Right hindlimb (tissue), 1 donor: Measurements from ENCODE around the gene GOLGA2.

Experiments used
- DNase-seq: peaks from one replicate; pipeline ENCODE4 v3.0.0-alpha.2; 2018

The GOLGA2 gene

GRCh38 chr9:128257086-128257825 lies 18.6 kb downstream of the GOLGA2 start:
- DNase-seq: no peak

- DNase-seq: peak; percentile 77
Measured at GRCh38 chr9:128254855-128255759, 20.7 kb downstream of the GOLGA2 start.

GRCh38 chr9:128254362-128254761 lies 21.4 kb downstream of the GOLGA2 start:
- DNase-seq: no peak

DNA sequence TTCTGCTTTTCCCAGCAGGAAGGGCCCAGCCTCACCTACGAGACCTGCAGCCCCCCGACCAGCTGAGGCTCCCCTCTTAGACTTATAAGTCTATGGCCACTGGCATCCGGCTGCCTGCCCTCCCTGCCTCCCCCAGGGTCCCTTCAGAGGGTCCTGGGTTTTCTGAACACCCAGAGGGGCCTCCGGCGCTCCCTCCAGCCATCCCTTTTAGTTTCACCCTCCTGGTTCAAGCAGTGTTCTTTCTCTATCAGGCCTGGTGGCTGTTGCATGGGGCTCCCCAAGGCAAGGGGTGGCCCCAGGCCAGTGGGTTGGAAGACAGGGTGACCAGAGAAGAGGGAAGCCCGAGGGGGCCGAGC lies 21.8 kb downstream of the GOLGA2 start:
- no peak for DNase-seq

- no peak for DNase-seq
Measured at GRCh38 chr9:128253140-128253990, 22.4 kb downstream of the GOLGA2 start.

DNA sequence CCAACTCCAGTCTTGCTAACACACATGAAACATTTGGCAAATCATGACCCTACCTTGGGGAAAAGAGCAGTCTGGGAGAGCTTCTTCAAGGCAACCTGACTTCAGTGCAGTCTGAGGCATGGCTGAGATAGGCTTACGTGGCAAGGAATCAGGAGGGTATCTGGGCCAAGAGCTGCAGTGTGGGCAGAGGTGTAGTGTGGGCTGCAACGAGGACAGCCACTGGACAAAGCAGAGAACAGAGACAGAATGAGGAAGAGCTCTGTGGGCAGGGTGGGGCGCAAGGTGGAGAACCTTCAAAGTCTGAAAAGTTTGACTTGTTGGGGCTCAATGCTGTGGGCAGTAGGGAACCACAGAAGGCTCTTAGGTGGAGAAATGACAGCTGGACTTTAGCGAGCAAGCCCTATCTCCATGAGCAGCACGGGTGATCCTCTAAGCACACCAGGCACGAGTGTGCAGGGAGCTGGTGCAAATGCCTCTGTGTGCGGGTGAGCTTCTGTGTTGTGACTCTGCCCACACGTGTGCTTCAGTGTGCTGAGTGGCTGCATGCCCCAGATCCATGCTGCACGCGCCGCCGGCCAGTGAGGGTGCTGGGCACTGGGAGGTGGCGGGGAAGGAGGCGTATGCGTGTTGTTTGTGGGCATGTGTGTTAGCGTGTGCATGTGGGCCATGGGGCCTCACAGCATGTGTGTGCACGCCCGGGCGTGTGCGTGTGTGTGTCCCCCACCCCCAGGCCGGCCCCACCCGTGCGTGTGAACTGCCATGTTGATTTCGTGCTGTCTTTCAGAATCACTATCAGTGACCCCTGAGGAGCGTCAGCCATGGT lies 23.3 kb downstream of the GOLGA2 start:
- no peak for DNase-seq

GRCh38 chr9:128251732-128252100 lies 24.1 kb downstream of the GOLGA2 start:
- no peak for DNase-seq

DNA sequence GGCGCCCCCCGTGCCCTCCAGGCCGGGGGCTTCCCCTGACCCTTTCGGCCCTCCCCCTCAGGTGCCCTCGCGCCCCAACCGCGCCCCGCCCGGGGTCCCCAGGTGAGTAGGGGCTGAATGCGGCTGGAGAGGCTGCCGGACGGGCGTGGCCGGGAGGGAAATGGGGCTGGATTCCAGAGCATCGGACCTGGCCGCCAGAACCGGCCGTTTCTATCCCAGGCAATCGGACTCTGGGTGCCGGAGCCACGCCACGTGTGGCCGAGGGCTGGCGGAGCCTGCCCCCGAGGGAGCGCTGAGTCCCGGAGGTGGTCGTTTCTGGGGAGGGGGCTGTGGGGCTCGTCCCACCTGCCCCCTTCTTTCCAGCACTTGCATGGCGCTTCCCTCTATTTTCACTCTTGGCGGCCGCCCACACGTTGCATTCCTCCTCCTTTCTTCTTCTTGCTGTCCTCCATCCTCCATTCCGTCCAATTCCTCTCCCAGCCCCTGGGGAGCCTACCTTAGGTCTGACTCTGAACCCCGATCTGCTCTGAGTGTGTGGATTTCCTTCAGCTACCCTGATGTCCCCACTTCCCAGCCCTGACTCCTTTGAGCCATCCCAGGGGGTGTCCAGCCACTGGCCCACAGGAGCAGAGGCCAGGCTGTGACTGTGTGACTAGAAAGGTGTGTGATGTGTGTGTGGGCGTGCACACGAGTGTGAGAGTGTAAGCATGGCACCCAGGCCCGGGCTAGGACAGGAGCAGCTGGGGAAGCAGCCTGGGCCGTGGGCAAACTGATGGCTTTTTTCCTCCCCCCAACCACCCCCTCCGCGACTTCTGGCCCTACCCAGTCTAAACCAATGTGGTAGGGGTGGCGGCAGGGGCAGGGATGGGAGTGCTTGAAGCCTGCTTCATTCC lies 24.7 kb downstream of the GOLGA2 start:
- DNase-seq: peak; percentile 35

DNA sequence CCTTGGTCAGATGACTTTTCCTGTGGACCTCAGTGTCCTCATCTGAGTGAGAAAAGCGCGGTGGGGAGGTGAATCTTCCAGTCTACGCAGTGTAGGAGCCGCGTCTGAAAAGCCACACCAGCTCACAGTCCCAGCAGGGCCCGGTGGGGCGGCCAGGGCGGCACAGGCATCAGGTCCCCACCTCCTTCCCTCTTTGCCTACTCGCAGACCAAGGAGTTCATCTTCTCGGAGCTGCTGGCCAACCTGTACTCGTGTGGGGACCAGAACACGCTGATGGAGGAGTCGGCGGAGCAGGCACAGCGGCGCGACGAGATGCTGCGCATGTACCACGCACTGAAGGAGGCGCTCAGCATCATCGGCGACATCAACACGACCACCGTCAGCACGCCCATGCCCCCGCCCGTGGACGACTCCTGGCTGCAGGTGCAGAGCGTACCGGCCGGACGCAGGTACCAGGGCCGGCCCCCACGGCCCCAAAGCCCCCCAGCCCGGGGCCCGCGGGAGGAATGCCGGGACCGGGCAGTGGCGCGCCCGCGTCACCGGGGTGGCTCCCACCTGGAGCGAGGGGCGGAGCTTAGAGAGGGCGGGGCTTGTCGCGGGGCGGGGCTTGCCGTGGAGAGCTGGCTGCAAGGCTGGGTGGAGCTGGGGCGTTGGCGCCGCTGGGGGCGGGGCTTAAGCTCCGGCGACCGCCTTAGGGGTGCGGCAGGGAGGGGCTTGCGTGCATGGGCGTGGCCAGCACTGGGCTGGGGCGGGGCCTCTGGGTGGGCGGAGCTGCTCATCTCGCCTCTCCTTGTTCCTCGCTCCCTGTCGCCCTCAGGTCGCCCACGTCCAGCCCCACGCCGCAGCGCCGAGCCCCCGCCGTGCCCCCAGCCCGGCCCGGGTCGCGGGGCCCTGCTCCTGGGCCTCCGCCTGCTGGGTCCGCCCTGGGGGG lies 25.6 kb downstream of the GOLGA2 start:
- peak; percentile 85 for DNase-seq

GRCh38 chr9:128249558-128249907 lies 26.3 kb downstream of the GOLGA2 start:
- no peak for DNase-seq

DNA sequence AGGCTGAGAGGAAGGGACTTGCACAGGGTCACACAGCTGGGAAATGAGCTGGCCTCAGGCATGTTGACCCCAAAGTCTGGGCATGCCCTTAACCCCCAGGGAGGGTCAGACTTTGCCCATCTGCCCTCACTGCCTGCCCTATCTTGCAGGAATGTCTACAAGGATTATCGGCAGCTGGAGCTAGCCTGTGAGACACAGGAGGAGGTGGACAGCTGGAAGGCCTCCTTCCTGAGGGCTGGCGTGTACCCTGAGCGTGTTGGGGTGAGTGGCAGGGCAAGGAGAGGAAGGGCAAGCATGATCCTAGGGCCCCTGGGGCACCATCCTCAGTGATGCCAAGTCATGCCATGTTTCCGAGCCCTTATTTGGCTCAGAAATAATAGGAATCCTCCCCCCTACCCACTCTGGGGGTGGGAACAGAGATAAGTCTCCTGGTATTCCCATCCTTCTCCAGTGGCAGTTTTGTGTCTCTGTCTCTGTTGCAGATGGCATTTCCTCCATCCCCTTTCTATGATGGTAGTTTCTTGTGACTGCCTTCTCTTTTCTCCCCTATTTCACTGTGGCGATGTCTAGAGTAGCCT lies 28.5 kb downstream of the GOLGA2 start:
- DNase-seq: peak; percentile 42

DNA sequence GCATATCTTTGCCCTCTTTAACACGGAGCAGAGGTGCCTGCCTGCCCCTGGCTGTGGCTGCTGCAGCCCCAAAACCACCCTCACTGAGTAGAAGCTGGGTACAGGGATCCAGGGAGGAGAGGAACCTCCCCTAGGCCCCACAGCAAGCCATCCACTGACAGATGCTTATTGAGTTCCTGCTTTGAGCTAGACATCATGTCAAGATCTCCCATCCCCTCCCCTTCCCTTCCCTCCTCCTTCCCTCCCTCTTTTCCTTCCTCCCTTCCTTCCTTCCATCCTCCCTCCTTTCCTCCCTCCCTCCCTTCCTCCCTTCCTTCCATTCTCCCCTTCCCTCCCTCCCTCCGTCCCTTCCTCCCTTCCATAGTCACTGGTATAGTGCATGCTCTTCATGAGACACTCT lies 29.3 kb downstream of the GOLGA2 start:
- no peak for DNase-seq

- peak; percentile 92 for DNase-seq
Measured at GRCh38 chr9:128245421-128246151, 30.2 kb downstream of the GOLGA2 start.

DNA sequence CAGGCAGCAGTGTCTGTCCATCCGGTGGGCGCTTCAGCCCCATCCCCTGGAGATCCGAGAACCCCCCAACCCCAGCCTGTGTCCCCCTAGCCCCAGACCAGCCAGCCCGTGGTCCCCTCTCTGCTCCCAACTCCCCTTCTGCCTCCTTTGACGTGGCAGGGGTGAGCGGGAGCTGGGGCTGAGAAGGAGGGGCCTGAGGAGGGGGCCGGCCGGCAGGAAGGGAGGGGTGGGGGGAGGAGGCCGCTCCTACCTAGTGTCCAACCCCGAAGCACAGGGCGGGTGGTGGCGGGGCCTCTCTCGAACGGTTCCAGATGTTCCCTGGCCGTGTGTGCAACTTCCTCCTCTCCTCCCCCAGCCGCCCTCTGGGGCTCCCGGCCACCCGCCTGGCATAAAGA lies 31.0 kb downstream of the GOLGA2 start:
- DNase-seq: peak; percentile 98

DNA sequence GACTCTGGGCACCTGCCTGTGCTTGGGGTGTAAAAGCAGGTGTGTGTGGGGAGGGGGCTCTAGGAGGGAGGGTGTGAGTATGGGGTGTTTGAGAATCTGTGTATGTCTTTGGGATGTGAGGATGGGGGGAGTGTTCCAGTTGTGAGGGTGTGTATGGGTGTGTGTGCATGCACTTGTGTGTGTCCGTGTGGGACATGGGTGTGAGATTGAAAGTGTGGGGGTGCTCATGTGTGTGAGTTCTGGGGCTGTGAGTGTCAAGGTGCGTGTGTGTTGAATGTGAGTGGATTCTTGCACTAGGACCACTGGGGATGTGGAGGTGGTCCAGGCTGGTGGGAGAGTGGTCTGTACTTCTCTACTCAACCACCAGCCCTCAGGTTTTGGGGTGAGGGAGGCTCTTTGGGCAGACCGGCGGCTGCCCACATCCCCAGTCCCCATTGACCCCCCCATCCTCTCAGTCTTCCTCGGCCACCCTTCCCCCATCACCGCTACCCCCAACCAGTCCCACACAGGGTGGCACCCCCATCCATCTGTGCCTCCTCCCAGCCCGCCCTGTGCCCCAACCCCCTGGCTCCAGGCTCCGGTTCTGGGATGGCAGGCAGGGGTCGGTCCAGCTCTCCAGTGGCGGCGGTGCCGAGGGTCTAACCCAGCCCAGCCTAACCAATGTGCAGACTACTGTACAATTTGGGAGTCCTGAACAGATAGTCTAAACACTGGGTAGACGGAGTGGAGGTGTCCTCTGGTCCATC lies 31.5 kb downstream of the GOLGA2 start:
- DNase-seq: no peak

DNA sequence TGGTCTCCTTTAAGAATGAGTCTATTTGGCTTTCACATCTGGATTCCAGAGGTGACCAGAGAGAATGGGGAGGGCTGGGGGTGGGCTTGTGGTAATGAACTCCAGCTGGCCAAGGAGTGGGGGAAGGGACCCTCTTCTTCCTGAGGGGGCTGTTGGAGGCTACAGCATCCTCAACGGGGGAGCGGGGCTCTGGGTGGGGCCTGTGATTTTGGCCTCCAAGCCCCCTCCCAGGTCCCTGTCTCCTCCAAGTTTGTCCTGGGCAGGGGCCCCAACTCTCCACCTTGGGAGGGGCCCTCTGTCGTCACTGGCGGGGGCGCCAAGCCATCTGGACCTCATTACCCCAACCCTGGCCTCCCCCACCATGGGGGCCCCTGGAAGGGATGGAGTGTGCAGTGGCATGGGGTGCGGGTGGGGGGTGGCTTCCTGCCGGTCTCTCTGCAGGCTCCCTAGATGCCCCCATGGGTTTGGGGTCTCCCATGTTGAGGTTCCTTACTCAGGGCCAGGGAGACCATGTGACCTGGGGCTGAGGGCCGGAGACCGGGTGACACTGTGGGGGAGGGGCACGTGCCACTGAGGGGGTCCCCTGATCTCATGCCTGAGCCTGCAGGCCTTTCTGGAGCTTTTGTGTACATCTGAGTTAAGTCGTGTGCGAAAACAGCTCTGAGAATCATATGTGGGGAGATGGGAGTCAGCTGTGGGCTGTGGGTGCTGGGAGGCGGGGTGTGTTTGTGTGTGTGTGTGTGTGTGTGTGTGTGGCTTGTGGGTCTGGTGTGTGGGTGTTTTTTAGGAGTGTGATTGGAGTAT lies 32.4 kb downstream of the GOLGA2 start:
- peak; percentile 93 for DNase-seq

DNA sequence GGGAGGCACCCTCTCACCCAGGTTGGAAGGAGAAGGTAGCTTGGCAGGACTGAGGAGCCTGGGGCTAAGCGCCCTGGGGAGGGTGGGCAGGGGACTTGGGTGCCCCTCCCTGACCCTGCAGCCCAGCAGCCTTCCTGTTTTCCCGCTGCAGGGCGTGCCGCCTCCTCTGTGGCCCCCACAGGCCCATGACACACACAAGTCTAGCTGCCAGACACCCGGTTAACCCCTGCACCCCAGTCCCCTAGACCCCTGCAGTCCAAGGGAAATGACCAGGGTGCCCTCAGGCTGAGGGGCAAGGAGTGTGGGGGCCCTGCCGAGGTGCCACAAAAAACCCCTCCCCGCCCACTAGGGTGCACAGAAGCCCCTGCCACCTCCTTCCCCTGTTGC lies 33.0 kb downstream of the GOLGA2 start:
- DNase-seq: peak; percentile 82

GRCh38 chr9:128242124-128242523 lies 33.7 kb downstream of the GOLGA2 start:
- DNase-seq: peak; percentile 41
